ENCODE results near the gene C22orf39.

- TF ChIP-seq POLR2A (IDR thresholded peaks at IDR 0.05) (no peak), CTCF (IDR thresholded peaks at IDR 0.05) (no peak), EP300 (IDR thresholded peaks at IDR 0.05) (no peak)
Observed at GRCh38 chr22:19407649-19408606, 39.6 kb downstream of the C22orf39 start.
